ENCODE results near the gene SLC25A25. TPM values are rescaled to one million over a fixed set of nuclear protein-coding genes. Genes with fewer than 3 reads are reported as not detected.

Gene SLC25A25
- total and polyA plus RNA-seq, 2 donors (not counting 3 experiments of a cell fraction or from before 2014, with no cell fraction given), result 18.1 to 20.2 TPM

- no peaks in the 10 kb centered on the region for H3K27me3 ChIP-seq (ENCODE audit: control insufficient read depth in 2 of 2, insufficient read depth in 2 of 2, low read length in 2 of 2)
- H3K4me2 ChIP-seq (ENCODE audit: insufficient read depth, low read length), result no peak overlapping the region
- no peaks in the 10 kb centered on the region for H4K20me1 ChIP-seq (replicated peaks; ENCODE audit: control insufficient read depth, extremely low read depth, insufficient read depth, low read length)
- H3K27ac ChIP-seq (ENCODE audit: insufficient read depth, low read depth, low read length), result no peak overlapping the region
- H3K36me3 ChIP-seq (ENCODE audit: control insufficient read depth in 2 of 2, extremely low read depth in 1 of 2, insufficient read depth in 2 of 2, low read length in 2 of 2), result no peaks in the 10 kb centered on the region
- H3K4me3 ChIP-seq (replicated peaks in 1 of 3; ENCODE audit: insufficient read depth in 1 of 3, low read depth in 1 of 3, low read length in 3 of 3), result no peak overlapping the region
- no peaks in the 10 kb centered on the region for H3K9me1 ChIP-seq (replicated peaks; ENCODE audit: control insufficient read depth, extremely low read depth, insufficient read depth, low read length)
- ChIA-PET POLR2A (no interaction called here), CTCF (interaction anchor here (4.0 kb wide), 1 partner anchor 32 kb away, joined by 25 read pairs; no protein-coding TSS in a partner anchor)
- H2AFZ ChIP-seq (ENCODE audit: low read depth, low read length), result no peak overlapping the region
- H3K9ac ChIP-seq (replicated peaks; ENCODE audit: extremely low read depth, insufficient read depth, low read length), result no peak overlapping the region
- DNase-seq (ENCODE audit: low read depth, low spot score) (no peak), FAIRE-seq (no peak)
- peaks cover 4% of the 10 kb centered on the region for H3K4me1 ChIP-seq (ENCODE audit: control insufficient read depth, extremely low read depth, insufficient read depth, low read length)
- dilution Hi-C loops (cut with MboI; ENCODE audit: extremely low pct_ligation_motif_present, low sequenced_read_pairs), result no loop called here
- peaks cover 9% of the 10 kb centered on the region for H3K79me2 ChIP-seq (ENCODE audit: control insufficient read depth, insufficient read depth, low read length)
- no peak for TF ChIP-seq POLR2A (IDR thresholded peaks at IDR 0.05; ENCODE audit: low read depth, low read length)
- TF ChIP-seq FOS (IDR thresholded peaks at IDR 0.05; ENCODE audit: borderline replicate concordance, insufficient read depth, low read length), result no peak
- TF ChIP-seq GATA2 (IDR thresholded peaks at IDR 0.05; ENCODE audit: insufficient read depth, insufficient read length, low read depth, low read length), result no peak
- TF ChIP-seq, protein P1, sequence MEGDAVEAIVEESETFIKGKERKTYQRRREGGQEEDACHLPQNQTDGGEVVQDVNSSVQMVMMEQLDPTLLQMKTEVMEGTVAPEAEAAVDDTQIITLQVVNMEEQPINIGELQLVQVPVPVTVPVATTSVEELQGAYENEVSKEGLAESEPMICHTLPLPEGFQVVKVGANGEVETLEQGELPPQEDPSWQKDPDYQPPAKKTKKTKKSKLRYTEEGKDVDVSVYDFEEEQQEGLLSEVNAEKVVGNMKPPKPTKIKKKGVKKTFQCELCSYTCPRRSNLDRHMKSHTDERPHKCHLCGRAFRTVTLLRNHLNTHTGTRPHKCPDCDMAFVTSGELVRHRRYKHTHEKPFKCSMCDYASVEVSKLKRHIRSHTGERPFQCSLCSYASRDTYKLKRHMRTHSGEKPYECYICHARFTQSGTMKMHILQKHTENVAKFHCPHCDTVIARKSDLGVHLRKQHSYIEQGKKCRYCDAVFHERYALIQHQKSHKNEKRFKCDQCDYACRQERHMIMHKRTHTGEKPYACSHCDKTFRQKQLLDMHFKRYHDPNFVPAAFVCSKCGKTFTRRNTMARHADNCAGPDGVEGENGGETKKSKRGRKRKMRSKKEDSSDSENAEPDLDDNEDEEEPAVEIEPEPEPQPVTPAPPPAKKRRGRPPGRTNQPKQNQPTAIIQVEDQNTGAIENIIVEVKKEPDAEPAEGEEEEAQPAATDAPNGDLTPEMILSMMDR (IDR thresholded peaks at IDR 0.05; ENCODE audit: extremely low read depth in 1 of 2, insufficient read depth in 1 of 2, low read depth in 1 of 2, low read length in 2 of 2), result no peak
- TF ChIP-seq JUN (IDR thresholded peaks at IDR 0.05; ENCODE audit: borderline replicate concordance, insufficient read depth, insufficient read length, low read depth), result no peak
- TF ChIP-seq POLR2AphosphoS5 (IDR thresholded peaks at IDR 0.05; ENCODE audit: insufficient read depth, low read depth, low read length), result no peak
- no peak for TF ChIP-seq MYC (IDR thresholded peaks at IDR 0.05; ENCODE audit: low read depth, low read length)
- TF ChIP-seq, protein P2, sequence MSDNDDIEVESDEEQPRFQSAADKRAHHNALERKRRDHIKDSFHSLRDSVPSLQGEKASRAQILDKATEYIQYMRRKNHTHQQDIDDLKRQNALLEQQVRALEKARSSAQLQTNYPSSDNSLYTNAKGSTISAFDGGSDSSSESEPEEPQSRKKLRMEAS (IDR thresholded peaks at IDR 0.05; ENCODE audit: insufficient read depth, insufficient read length), result no peak
- no peak for TF ChIP-seq EZH2 (IDR thresholded peaks at IDR 0.05; ENCODE audit: borderline replicate concordance, low read depth, low read length, severe bottlenecking)
- no TSS peak for BruUV-seq (replicated peaks)
- no peaks in the 10 kb centered on the region for H3K9me3 ChIP-seq (replicated peaks; ENCODE audit: control insufficient read depth, insufficient read depth, low read length)
- intact Hi-C loops (cut with micrococcal nuclease), result no loop called here
Measured at GRCh38 chr9:128085943-128086342, 17.9 kb downstream of the SLC25A25 start.

All from endothelial cell of umbilical vein (primary cell).